GM21723 (cell line): ENCODE results near the gene VWA5B1.

ENCODE experiments used
- ATAC-seq: cut with Tn5 transposase; IDR thresholded peaks from one replicate; pipeline ENCODE4 v1.9.1; 2021; ENCODE audit warnings: mild to moderate bottlenecking, moderate library complexity; ENCODE audit not compliant: unreplicated experiment

VWA5B1 gene

DNA sequence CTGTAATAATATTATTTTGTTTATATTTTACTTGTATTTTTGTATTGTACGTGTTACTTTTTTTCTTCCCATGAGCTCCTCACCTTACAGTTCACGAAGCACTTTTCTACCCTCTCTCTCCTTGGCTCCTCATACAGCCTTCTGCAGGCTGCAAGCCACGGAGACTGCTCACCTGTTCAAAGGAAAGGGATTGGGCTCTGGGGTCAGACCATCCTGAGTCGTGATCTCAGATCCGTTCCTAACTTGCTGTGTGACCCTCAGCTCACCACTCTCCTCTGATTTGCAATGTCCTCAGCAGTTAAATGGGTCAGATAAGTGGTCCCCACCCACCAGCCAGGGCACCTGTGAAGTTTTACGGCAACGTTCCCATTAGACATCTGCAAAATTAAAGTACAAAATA, 54.1 kb downstream of the VWA5B1 start:
- ATAC-seq = no peak

DNA sequence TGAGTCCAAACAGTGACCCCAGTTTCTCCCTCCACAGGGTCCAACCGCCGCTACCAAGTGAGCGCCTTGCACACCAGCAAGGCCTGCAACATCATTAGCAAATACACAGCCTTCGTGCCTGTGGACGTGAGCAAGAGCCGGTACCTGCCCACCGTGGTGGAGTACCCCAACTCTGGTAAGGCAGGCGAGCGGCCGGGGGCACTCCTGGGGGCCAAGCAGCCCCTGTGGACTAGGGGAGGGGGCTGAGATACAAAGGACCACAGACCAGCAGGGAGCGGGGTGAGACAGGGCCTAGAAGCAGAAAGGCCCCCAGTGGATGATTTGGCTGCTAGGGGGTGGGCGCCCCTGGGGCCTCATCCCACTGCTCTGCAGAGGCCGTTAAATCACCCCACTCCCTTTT, 54.7 kb downstream of the VWA5B1 start:
- ATAC-seq = no peak

DNA sequence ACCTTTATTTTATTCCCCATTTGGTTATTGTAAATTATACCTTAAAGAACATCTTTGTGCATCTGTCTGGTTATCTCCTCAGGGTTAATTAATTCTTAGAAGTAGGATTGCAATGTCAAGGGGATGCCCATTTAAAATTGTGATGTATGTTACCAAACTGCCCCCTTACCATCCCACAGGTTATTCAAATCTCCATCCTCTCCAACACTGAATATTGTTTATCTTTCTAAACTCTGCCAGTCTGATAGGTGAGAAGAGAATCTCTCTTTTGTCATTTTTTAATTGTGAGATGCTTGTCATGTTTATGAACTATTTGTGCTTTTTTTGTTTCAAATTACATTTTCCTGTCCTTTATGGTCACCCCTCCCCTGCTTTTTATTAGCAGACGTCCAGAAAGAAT, 55.8 kb downstream of the VWA5B1 start:
- no peak for ATAC-seq

DNA sequence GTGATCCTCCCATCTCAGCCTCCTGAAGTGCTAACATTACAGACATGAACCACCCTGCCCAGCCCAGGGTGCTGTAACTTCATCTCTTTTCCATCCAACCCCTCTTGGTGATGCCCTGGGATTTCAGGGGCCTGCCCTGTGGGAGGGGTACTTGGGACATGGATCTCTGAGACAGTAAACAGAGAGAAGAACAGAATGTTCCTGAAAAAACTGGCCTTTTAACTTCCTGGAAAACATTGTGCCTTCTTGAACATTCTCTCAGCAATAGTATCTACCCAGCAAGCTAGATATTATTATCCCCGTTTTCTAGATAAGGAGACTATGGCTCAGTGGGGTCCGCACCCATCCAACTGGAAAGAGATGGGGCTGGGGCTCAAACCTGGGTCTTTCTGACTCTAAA, 57.0 kb downstream of the VWA5B1 start:
- ATAC-seq = no peak

DNA sequence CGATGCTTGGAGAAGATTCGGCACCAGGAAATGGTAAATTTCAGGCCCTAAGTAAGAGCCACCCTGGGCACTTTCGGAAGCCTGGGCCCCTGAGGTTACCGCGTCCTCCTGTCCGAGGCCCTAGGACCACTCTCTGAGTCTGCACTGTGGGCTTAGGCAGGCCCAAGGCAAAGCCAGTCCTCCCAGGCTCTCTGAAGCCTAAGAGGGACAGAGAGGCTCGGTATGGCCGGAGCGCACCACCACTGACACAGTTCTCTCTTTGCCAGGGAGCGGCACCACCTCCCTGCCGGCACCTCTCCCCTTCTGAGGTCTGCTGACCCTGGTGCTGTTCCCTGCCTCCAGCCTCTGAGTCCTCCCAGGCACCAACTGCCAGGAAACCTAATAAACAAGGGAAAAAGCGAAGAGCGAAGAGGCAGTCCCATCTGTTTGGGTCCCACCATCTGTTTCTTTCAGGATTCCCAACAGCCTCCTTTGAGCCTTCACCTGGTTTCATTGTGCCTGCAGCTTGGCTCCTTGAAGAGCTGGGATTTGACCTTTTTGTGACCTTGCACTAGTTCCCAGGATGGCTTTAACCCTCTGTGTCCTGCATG, 57.7 kb downstream of the VWA5B1 start:
- ATAC-seq = no peak

DNA sequence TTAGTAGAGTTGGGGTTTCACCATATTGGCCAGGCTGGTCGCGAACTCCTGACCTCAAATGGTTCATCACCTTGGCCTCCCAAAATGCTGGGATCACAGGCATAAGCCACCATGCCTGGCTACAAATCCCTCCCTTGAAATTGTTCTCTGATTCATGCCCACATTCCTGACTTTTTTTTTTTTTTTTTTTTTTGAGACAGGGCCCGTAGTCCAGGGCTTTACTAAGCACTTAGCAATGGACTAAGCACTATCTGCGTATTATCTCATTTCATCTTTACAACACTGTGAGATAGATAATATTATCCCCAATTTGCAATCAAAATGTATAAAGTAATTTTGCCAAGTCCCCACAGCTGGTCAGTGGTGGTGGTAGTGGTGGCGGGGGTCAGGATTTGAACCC, 58.9 kb downstream of the VWA5B1 start:
- no peak for ATAC-seq

DNA sequence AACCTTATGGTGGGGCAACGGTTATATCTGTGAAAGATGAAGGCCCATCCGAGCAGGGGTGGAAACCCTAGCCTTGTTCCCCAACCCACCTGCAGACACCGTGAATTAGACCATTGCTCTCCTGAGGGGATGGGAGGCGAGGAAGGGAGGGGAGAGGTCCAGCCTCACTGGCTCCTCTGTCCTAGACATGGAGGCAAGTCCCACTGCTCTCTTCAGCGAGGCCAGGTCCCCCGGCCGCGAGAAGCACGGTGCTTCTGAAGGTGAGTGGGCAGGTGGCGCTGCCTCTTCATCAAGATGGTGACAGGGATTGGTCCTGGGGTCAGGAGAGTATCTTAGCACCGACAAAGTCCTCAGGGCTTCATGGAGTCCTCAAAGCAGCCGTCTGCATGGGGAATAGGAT, 59.3 kb downstream of the VWA5B1 start:
- no peak for ATAC-seq

DNA sequence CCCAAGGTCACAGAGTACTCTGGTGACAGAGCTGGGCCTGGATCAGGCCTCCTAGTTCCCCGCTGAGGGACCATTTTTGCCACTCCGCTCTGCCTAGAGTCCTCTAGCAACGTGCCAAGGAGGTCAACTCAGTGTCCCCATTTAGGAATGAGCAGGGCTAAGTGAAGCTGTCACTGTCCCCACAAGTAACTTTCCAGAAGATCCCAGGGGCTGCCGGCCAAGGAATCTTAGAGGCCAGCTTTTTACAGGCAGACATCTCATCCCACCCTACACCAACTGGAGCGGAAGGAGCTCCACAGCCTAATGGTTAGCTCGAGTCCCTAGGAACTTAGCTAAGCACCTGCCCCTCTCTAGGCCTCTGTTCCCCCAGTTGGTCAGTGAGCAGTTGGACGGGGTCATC, 59.7 kb downstream of the VWA5B1 start:
- ATAC-seq = no peak

DNA sequence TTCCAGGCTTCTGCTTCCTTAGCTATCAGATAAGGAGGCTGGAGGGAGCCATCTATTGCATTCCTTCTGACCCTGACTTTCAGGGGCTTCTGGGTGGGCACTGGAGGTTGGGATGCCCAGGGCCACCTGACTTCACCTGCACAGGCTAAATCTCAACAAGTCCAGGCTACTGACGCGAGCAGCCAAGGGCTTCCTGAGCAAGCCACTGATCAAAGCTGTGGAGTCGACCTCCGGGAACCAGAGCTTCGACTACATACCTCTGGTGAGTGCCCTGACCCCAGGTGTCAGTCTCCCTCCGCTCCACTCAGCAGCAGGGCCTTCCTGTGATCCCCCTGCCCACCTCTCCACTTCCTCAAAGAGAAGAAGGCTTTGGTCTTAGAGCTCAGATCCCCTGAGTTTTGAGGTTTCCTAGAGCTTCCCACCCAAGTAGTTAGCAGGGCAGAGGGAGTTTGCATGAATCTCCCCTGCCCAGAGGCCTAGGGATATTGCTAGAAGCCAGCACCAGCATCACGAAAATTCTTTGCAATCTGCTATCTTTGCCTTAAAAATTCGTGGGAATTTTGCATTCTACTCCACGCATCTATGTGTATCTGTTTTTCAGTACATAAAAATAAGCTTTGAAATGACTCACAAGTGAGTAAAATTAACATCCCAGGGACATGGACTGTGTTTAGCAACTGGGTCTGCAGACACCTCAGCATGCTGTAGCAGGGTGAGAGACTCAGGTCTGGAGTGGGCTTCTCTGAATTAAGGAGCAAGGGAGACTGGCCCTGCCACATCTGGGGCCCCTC, 61.4 kb downstream of the VWA5B1 start:
- no peak for ATAC-seq

DNA sequence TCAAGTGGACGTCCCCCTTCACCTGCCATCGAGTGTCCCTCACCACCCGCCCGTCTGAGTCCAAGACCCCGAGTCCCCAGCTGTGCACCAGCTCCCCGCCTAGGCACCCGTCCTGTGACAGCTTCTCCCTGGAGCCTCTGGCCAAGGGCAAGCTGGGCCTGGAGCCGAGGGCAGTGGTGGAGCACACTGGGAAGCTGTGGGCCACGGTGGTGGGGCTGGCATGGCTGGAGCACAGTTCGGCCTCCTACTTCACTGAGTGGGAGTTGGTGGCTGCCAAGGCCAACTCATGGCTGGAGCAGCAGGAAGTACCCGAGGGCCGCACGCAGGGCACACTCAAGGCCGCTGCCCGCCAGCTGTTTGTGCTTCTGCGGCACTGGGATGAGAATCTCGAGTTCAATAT, 63.2 kb downstream of the VWA5B1 start:
- ATAC-seq = no peak

DNA sequence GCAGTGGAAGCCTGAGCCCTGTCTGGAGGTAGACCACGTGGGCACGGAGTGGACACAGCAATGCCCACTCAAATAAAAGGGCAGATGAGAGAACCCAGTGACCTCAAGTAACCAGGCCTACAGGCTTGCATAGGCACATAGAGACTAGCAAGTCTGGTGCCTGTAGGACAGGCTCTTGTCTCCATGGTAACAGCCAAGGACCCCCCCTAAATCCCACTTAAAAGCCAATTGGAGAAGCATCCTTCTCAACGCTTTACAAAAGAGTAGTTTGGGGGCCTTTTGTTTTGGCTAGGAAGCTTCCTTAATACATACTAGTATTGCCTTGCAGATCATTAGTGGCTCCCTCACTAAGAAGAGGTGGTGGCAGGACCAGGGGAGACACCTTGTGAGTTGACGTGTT, 63.9 kb downstream of the VWA5B1 start:
- ATAC-seq = no peak

DNA sequence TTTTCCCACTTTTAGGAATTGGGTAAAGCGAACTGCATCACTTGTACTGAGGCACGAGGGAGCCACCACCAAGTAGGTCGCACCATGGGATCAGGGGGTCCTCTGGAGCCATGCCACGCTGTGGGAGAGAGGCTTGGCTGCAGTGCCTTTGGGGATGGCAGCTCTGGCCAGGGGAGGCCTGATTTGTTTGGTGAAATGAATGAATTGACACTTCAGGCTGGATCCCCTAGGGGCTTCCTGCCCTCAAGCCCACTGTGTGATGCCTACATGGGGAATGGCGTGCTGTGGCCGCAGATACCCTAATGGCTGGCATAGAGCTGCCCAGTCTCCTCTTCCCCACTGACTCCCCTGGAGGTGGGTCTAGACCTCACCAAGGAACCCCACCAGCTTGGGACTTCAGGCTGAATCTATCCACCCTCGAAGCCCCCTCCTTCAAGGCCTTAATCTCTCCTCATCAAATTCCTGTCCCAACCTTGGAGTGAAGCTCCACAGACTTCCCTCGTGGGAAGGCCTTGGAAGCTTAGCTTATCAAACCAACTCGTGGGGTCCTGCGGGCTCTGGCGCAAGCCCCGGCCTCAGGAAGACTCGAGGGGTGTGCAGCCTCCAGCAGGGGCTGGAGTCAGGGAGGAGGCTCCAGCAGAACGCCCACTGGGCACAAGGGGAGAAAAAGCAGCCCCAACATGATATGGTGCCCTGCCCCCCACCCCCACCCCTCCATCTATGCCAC, 64.6 kb downstream of the VWA5B1 start:
- no peak for ATAC-seq

DNA sequence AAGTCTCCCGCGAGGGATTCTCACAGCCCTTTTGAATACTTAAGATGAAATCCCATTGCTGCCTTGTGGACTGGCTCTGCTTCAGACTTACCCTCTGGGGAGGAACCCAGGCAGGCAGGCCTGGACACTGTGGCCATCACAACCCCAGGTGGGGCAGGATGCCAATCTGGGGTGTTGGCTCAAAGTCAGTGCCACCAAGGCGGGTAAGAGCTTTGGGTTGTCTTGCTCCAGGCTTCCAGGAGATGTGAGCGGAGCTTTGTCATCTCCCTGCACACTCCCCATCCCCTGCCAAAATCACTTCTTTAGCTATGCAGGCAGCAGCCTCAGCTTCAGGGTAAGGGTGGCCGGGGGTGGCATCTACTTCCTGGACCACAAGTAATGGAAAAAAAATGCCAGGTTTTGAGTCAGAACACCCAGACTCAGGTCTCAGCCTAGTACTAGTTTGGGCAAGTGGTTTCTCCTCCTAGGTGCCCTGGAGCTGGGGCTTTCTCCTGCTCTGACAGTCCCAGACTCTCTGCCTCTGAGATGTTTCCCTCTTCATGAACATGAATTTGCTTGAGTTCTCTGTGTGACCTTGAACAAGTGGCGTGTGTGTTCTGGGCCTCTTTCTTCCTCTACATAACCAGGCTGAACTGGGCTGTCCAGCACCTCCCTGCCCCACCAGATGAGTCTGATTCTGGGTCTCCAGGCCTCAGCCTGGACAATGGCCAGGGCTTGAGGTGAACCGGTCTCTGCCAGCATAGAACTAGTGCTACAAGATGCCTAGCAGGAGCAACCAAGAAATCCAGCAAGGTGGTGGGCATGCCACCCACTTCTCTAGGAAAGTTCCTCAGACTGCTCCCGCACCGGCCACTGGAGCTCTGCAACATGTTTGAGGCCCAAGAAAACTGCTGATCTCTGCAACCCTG, 65.4 kb downstream of the VWA5B1 start:
- ATAC-seq = no peak

GRCh38 chr1:20356850-20357459, 66.3 kb downstream of the VWA5B1 start:
- ATAC-seq = no peak

DNA sequence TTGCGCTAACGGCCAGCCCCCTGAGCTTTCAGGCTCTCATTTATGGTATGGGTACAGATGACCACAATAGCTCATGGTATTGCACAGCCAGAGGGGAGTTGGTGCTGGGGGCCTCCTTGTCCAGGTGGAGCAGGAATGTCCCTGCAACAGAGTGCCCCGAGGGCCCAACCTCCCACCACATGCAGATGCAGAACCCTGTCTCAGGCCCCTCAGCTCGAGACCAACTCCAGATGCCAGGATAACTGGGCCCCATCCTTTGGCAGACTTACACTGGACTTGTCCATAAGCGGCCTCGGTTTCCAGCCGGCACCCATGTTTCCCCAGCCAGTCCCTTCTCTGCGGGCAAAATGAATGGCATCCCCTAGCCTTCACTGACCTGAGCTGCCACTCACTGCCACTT, 67.1 kb downstream of the VWA5B1 start:
- ATAC-seq = no peak

GRCh38 chr1:20358761-20359263, 68.1 kb downstream of the VWA5B1 start:
- ATAC-seq = no peak

- no peak for ATAC-seq
Measured at GRCh38 chr1:20359451-20360330, 69.0 kb downstream of the VWA5B1 start.

DNA sequence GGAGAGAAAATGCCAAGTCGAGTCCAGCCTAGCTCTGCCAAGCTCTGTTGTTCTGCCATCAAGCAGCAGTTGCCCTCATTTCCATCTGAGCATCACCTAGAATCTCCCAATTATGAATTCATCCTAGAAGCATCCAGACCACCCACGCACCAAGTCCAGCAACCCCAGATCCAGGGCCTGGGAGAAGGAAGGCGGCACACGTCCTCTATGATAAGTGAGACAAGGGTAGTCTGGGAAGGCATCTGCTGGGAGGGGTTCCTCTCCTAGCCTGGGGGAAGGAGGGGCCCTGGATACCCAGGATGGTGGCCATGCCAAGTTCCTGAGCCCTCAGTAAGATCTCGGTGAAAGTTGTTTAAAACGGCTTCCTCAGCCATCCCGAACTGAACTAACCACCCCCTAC, 70.7 kb downstream of the VWA5B1 start:
- ATAC-seq = no peak

- no peak for ATAC-seq
Measured at GRCh38 chr1:20361805-20362381, 71.2 kb downstream of the VWA5B1 start.
